Dermis lymphatic vessel endothelial cell (primary cell): Measurements from ENCODE around the gene SLC10A1. TPM values are rescaled to one million over a fixed set of nuclear protein-coding genes. Genes with fewer than 3 reads are reported as not detected.

Experiments used
- total RNA-seq: library from RNA; depleted of rRNA; stranded (reverse); fragments of >200 nt; gene quantifications from 2 replicates; pipeline ENCODE4 v1.2.1, GENCODE V29; 2014

The SLC10A1 gene
- total RNA-seq, result not detected in 2 replicates

GRCh38 chr14:69796797-69797500, at the start of gene SLC10A1:
Gene SLC10A1, minus strand, starts transcription at chr14:69797241. Its CDS starts 86 bp downstream, at chr14:69797155.

GRCh38 chr14:69766984-69767368, 30.1 kb downstream of the SLC10A1 start, which contains the start of gene SRSF5:
Gene SRSF5, plus strand, starts transcription at chr14:69767142. Its CDS starts 1,015 bp downstream, at chr14:69768157.

Other genes starting within 250 kb of the SLC10A1 start
- not detected in 2 replicates for gene CCDC177, start 222.4 kb downstream of the SLC10A1 start, total RNA-seq
- gene SUSD6, start 185.6 kb downstream of the SLC10A1 start, total RNA-seq, result 10.8 and 10.9 TPM in 2 replicates
- gene SRSF5, start 30.1 kb downstream of the SLC10A1 start, total RNA-seq, result 137 and 181 TPM in 2 replicates
- 1.6 and 1.8 TPM in 2 replicates for gene SMOC1, start 82.2 kb upstream of the SLC10A1 start, total RNA-seq